Chondrocyte (in vitro differentiated cells): ENCODE results near the gene ANO2. TPM values are rescaled to one million over a fixed set of nuclear protein-coding genes. Genes with fewer than 3 reads are reported as not detected.

Experiments
- DNase-seq: peaks from one replicate; pipeline ENCODE4 v3.0.0; 2021; ENCODE audit warnings: mixed read lengths, low spot score
- H3K27ac Mint-ChIP-seq: one replicate; pipeline ENCODE4 v1.8.0; 2021; ENCODE audit warnings: mild to moderate bottlenecking, moderate library complexity, mixed read lengths; ENCODE audit not compliant: unreplicated experiment
- H3K27me3 Mint-ChIP-seq: 2 replicates; pipeline ENCODE4 v1.8.0; 2021; ENCODE audit warnings: low read depth, mixed read lengths
- H3K36me3 Mint-ChIP-seq: 2 replicates; pipeline ENCODE4 v1.8.0; 2021; ENCODE audit warnings: low read depth, mixed read lengths
- H3K4me1 Mint-ChIP-seq: 2 replicates; pipeline ENCODE4 v1.8.0; 2021; ENCODE audit warnings: low read depth, mild to moderate bottlenecking, mixed read lengths
- H3K4me3 Mint-ChIP-seq: one replicate; pipeline ENCODE4 v1.8.0; 2021; ENCODE audit warnings: mild to moderate bottlenecking, moderate library complexity, mixed read lengths; ENCODE audit not compliant: unreplicated experiment
- H3K9me3 Mint-ChIP-seq: 2 replicates; pipeline ENCODE4 v1.8.0; 2021; ENCODE audit warnings: low read depth, mixed read lengths
- CTCF ChIP-seq: fragments of 200-600 bp; sonication (generic); IDR thresholded peaks from 2 replicates; pipeline ENCODE4 v1.5.0; 2021; ENCODE audit warnings: antibody characterized with exemption, mild to moderate bottlenecking, moderate library complexity
- total RNA-seq: library from RNA; stranded (reverse); gene quantifications from 3 replicates; pipeline ENCODE4 v1.2.1, GENCODE V29; 2021

The ANO2 gene
- total RNA-seq, 1 donor from 2014 or later = 0.47 TPM

DNA sequence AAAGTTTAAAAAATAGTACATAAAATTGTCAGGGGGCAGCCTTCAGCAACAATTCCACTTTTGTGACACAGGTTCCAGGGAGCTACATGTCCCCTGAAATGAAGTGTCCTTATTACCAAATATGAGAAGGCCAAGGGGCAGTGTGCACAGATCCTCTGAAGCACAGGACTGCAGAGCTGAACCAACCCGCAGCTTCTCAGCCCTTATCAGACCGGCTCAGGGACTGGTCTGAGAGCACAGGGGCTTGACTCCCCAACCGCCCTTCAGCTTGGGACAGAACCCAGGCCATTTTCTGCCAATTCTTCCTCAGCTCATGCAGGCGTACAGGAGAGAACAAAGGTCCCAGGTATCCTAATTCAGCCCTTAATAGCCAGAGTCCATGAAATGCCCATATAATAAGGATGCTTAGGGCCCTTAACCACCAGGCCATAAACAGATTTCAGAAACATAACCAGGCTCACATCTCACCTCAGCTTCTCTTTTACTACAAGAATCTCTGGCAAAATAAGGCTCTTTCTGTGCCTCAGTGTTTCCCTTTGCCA lies 221.3 kb downstream of the ANO2 start:
- H3K9me3 Mint-ChIP-seq = no peaks in the 10 kb centered on the region
- no peak overlapping the region for H3K27ac Mint-ChIP-seq
- no peak for TF ChIP-seq CTCF
- DNase-seq = no peak
- H3K27me3 Mint-ChIP-seq = no peaks in the 10 kb centered on the region
- peaks cover 7% of the 10 kb centered on the region for H3K4me1 Mint-ChIP-seq
- H3K4me3 Mint-ChIP-seq = no peak overlapping the region
- H3K36me3 Mint-ChIP-seq = no peaks in the 10 kb centered on the region

- Mint-ChIP-seq H3K4me3 (no peak overlapping the region), H3K27ac (no peak overlapping the region), H3K27me3 (no peaks in the 10 kb centered on the region), H3K9me3 (no peaks in the 10 kb centered on the region), H3K4me1 (peaks cover 7% of the 10 kb centered on the region), H3K36me3 (no peaks in the 10 kb centered on the region)
- TF ChIP-seq CTCF = no peak
- no peak for DNase-seq
Measured at GRCh38 chr12:5723071-5723470, 222.0 kb downstream of the ANO2 start.

DNA sequence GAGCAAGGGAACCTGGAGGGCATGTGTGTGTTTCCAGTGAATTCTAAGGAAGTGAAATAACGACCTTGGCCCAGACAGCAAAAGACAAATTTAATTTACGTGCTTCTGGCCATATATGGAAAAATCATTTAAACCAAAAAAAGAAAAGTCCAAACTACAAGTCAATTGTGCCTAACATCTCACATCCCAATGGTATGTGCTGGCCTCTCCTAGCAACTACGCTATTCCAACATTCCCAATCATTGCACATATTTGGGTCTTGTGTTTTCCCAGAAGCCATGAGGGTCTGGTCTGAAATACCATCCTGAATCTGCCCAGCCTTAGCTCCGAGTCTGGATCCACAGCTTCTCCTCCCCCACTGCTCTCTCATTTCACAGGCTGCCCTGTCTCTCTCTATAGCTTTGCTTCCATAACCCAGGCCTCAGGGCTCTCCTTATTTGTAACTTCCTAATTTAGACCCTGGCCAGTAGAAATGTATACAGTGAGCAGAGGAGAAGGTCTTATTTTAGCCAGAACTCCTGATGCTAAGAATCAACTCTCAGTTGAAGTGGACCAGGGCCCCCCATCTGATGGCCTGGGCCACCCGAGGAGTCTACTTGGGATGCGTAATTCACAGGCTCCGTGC lies 224.6 kb downstream of the ANO2 start:
- DNase-seq = no peak
- Mint-ChIP-seq H3K27ac (no peak overlapping the region), H3K27me3 (no peaks in the 10 kb centered on the region), H3K9me3 (no peaks in the 10 kb centered on the region), H3K36me3 (no peaks in the 10 kb centered on the region), H3K4me3 (no peak overlapping the region), H3K4me1 (peaks cover 14% of the 10 kb centered on the region)
- TF ChIP-seq CTCF = no peak

- TF ChIP-seq CTCF = no peak
- Mint-ChIP-seq H3K4me3 (no peak overlapping the region), H3K36me3 (no peaks in the 10 kb centered on the region), H3K9me3 (no peaks in the 10 kb centered on the region), H3K27me3 (no peaks in the 10 kb centered on the region), H3K27ac (no peak overlapping the region), H3K4me1 (peaks cover 14% of the 10 kb centered on the region)
- no peak for DNase-seq
Measured at GRCh38 chr12:5718680-5719079, 226.4 kb downstream of the ANO2 start.

DNA sequence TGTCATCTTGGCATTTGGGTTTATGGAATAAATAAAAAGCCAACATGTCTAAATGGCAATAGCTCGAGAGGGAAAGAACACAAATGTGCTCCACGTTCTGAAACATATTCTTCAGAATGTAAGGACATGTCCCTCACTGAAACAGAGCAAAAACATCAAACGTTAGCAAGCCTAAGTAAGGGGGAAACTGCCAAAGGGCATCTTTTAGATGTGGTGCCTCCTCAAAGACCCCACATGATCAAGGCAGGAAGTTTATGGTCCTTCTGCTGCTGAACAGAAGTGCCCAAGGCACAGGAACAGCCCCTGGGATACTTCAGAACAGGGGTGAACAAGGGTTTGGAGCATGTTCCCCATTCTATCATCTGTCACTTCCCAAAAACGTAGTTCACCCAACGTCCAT lies 227.0 kb downstream of the ANO2 start:
- Mint-ChIP-seq H3K4me3 (no peak overlapping the region), H3K27ac (no peak overlapping the region), H3K36me3 (no peaks in the 10 kb centered on the region), H3K9me3 (no peaks in the 10 kb centered on the region), H3K27me3 (no peaks in the 10 kb centered on the region), H3K4me1 (peaks cover 14% of the 10 kb centered on the region)
- no peak for DNase-seq
- no peak for TF ChIP-seq CTCF
